RWPE1 (cell line): ENCODE data around the gene SYDE2.
A peak's percentile ranks its signal among the peaks of the same experiment; 100 is the strongest.
"Not testable (repeated sequence)": the region's sequence is repeated elsewhere in the genome, so short reads cannot be mapped to it uniquely, and the experiment has no call there.

Source experiments
- CTCF ChIA-PET: fragments of 350-600 bp; sonication (Branson Sonifier 250); formaldehyde crosslinking; extraction: SDS; loops from one replicate; lab custom pipeline; 2021; lab: Yijun Ruan, JAX
- POLR2A ChIA-PET: fragments of 400-600 bp; formaldehyde crosslinking; extraction: SDS; loops from one replicate; lab custom pipeline; 2020; ENCODE audit warnings: antibody characterized with exemption; ENCODE audit not compliant: low non-redundant PET; lab: Yijun Ruan, JAX
- DNase-seq: peaks from one replicate; pipeline ENCODE4 v3.0.0; 2012; ENCODE audit warnings: low spot score
- H3K27ac ChIP-seq: fragments of 450-650 bp; 2 replicates; pipeline ENCODE4 v1.5.1; 2017
- CTCF ChIP-seq: fragments of 450-650 bp; conservative IDR thresholded peaks from 2 replicates; pipeline ENCODE4 v1.5.1; 2017; ENCODE audit warnings: low read depth, mild to moderate bottlenecking

SYDE2 gene

GRCh38 chr1:85202092-85202863, 1.5 kb upstream of the SYDE2 start:
- POLR2A ChIA-PET = no interaction called here

GRCh38 chr1:85201340-85202091, 700 bp upstream of the SYDE2 start:
- ChIA-PET POLR2A (no interaction called here), CTCF (interaction anchor here (0.6 kb wide), 2 partner anchors 176 to 184 kb away, joined by 3 to 6 read pairs; no protein-coding TSS in a partner anchor)
- H3K27ac ChIP-seq = no peak overlapping the region
- TF ChIP-seq CTCF = no peak
- peak; percentile 68 for DNase-seq

More at GRCh38 chr1:85202092-85202863, 1.5 kb upstream of the SYDE2 start:
- CTCF ChIA-PET = interaction anchor here (0.6 to 0.8 kb wide), 2 partner anchors 93 to 177 kb away, joined by 3 read pairs; no protein-coding TSS in a partner anchor
- peak; percentile 25 for DNase-seq
- no peak for TF ChIP-seq CTCF
- no peak overlapping the region for H3K27ac ChIP-seq

- CTCF ChIA-PET = interaction anchor here (0.6 kb wide), 1 partner anchor 242 kb away, joined by 4 read pairs; no protein-coding TSS in a partner anchor
- TF ChIP-seq CTCF = no peak
- DNase-seq = no peak
- POLR2A ChIA-PET = interaction anchor here (0.7 to 1.1 kb wide), 2 partner anchors 25 to 32 kb away, joined by 3 read pairs; no protein-coding TSS in a partner anchor
- no peak overlapping the region for H3K27ac ChIP-seq
Measured at GRCh38 chr1:85199667-85200462, 951 bp downstream of the SYDE2 start.

GRCh38 chr1:85198864-85199263, 2.0 kb downstream of the SYDE2 start:
- no peak for DNase-seq
- POLR2A ChIA-PET = no interaction called here
- TF ChIP-seq CTCF = no peak
- H3K27ac ChIP-seq = no peak overlapping the region
- CTCF ChIA-PET = interaction anchor here (0.6 kb wide), 1 partner anchor 18 kb away, joined by 3 read pairs; no protein-coding TSS in a partner anchor

GRCh38 chr1:85196358-85196757, 4.5 kb downstream of the SYDE2 start:
- no peak for TF ChIP-seq CTCF
- H3K27ac ChIP-seq = no peak overlapping the region
- CTCF ChIA-PET = no interaction called here
- POLR2A ChIA-PET = no interaction called here
- DNase-seq = no peak

- POLR2A ChIA-PET = no interaction called here
- CTCF ChIA-PET = no interaction called here
- DNase-seq = no peak
- no peak for TF ChIP-seq CTCF
- H3K27ac ChIP-seq = no peak overlapping the region
Measured at GRCh38 chr1:85195703-85196102, 5.1 kb downstream of the SYDE2 start.

GRCh38 chr1:85192129-85192528, 8.7 kb downstream of the SYDE2 start:
- POLR2A ChIA-PET, H3K27ac ChIP-seq, DNase-seq: not testable (repeated sequence)
- CTCF ChIA-PET = interaction anchor here (0.7 kb wide), 2 partner anchors 22 to 1666 kb away, joined by 3 read pairs; no protein-coding TSS in a partner anchor
